Osteocyte (in vitro differentiated cells): Measurements from ENCODE around the gene ATG5. TPM values are rescaled to one million over a fixed set of nuclear protein-coding genes. Genes with fewer than 3 reads are reported as not detected.

Experiments
- DNase-seq: peaks from one replicate; pipeline ENCODE4 v3.0.0; 2021; ENCODE audit warnings: mixed read lengths; ENCODE audit not compliant: unreplicated experiment; ENCODE audit errors: extremely low spot score
- H3K27ac Mint-ChIP-seq: one replicate; pipeline ENCODE4 v1.8.0; 2021; ENCODE audit warnings: mild to moderate bottlenecking, mixed read lengths; ENCODE audit not compliant: unreplicated experiment
- H3K27me3 Mint-ChIP-seq: one replicate; pipeline ENCODE4 v1.8.0; 2021; ENCODE audit warnings: mixed read lengths; ENCODE audit not compliant: unreplicated experiment
- H3K36me3 Mint-ChIP-seq: one replicate; pipeline ENCODE4 v1.8.0; 2021; ENCODE audit warnings: mixed read lengths; ENCODE audit not compliant: unreplicated experiment
- H3K4me1 Mint-ChIP-seq: one replicate; pipeline ENCODE4 v1.8.0; 2021; ENCODE audit warnings: mixed read lengths; ENCODE audit not compliant: unreplicated experiment
- H3K4me3 Mint-ChIP-seq: one replicate; pipeline ENCODE4 v1.8.0; 2021; ENCODE audit warnings: mild to moderate bottlenecking, moderate library complexity, mixed read lengths; ENCODE audit not compliant: unreplicated experiment
- H3K9me3 Mint-ChIP-seq: one replicate; pipeline ENCODE4 v1.8.0; 2021; ENCODE audit warnings: mixed read lengths; ENCODE audit not compliant: unreplicated experiment
- CTCF ChIP-seq: fragments of 200-600 bp; sonication (generic); IDR thresholded peaks from 2 replicates; pipeline ENCODE4 v1.5.0; 2021; ENCODE audit warnings: antibody characterized with exemption, mild to moderate bottlenecking, moderate library complexity
- total RNA-seq: library from RNA; stranded (reverse); gene quantifications from 2 replicates; pipeline ENCODE4 v1.2.1, GENCODE V29; 2021

ATG5 gene
- total RNA-seq, 1 donor from 2014 or later = 26.0 TPM

- Mint-ChIP-seq H3K27ac (no peak overlapping the region), H3K27me3 (no peaks in the 10 kb centered on the region), H3K36me3 (no peaks in the 10 kb centered on the region), H3K4me3 (no peak overlapping the region), H3K9me3 (no peaks in the 10 kb centered on the region), H3K4me1 (peaks cover 26% of the 10 kb centered on the region)
- no peak for TF ChIP-seq CTCF
- DNase-seq = no peak
Observed at GRCh38 chr6:106161311-106161874, 164.2 kb downstream of the ATG5 start.

- Mint-ChIP-seq H3K4me1 (peaks cover 26% of the 10 kb centered on the region), H3K9me3 (no peaks in the 10 kb centered on the region), H3K36me3 (no peaks in the 10 kb centered on the region), H3K4me3 (no peak overlapping the region), H3K27me3 (no peaks in the 10 kb centered on the region), H3K27ac (no peak overlapping the region)
- no peak for TF ChIP-seq CTCF
- DNase-seq = no peak
Observed at GRCh38 chr6:106160189-106160588, 165.4 kb downstream of the ATG5 start.

- no peak for TF ChIP-seq CTCF
- no peak overlapping the region for H3K4me3 Mint-ChIP-seq
- H3K27me3 Mint-ChIP-seq = no peaks in the 10 kb centered on the region
- no peaks in the 10 kb centered on the region for H3K9me3 Mint-ChIP-seq
- peaks cover 24% of the 10 kb centered on the region for H3K4me1 Mint-ChIP-seq
- no peaks in the 10 kb centered on the region for H3K36me3 Mint-ChIP-seq
- no peak for DNase-seq
- H3K27ac Mint-ChIP-seq = no peak overlapping the region
Observed at GRCh38 chr6:106159531-106159940, 166.0 kb downstream of the ATG5 start.

- Mint-ChIP-seq H3K27me3 (no peaks in the 10 kb centered on the region), H3K9me3 (no peaks in the 10 kb centered on the region), H3K4me3 (no peak overlapping the region), H3K36me3 (no peaks in the 10 kb centered on the region), H3K4me1 (peaks cover 17% of the 10 kb centered on the region), H3K27ac (no peak overlapping the region)
- TF ChIP-seq CTCF = no peak
- DNase-seq = no peak
Observed at GRCh38 chr6:106158816-106159215, 166.7 kb downstream of the ATG5 start.

- Mint-ChIP-seq H3K36me3 (no peaks in the 10 kb centered on the region), H3K9me3 (no peaks in the 10 kb centered on the region), H3K4me3 (no peak overlapping the region), H3K27me3 (no peaks in the 10 kb centered on the region), H3K4me1 (peaks cover 5% of the 10 kb centered on the region), H3K27ac (no peak overlapping the region)
- DNase-seq = no peak
- no peak for TF ChIP-seq CTCF
Observed at GRCh38 chr6:106156863-106157262, 168.7 kb downstream of the ATG5 start.
